Stimulated activated CD4-positive, alpha-beta T cell treated with anti-CD3 and anti-CD28 coated beads, Interleukin-2, amount 100 ng/mL, for 4 hours (primary cell): ENCODE results near the gene KNCN.

Experiments used
- DNase-seq: peaks from one replicate; pipeline ENCODE4 v3.0.0-alpha.2; 2020; ENCODE audit warnings: low read depth

The KNCN gene

GRCh38 chr1:46497665-46498064, 53.8 kb downstream of the KNCN start:
- no peak for DNase-seq

GRCh38 chr1:46497020-46497419, 54.4 kb downstream of the KNCN start:
- DNase-seq = no peak

GRCh38 chr1:46496505-46496904, 54.9 kb downstream of the KNCN start:
- DNase-seq = no peak

- DNase-seq = no peak
Observed at GRCh38 chr1:46495778-46496177, 55.7 kb downstream of the KNCN start.
